ENCODE results near the gene GCC1.

The GCC1 gene

GRCh38 chr7:127535546-127536393, 49.6 kb downstream of the GCC1 start:
- no peak for DNase-seq

GRCh38 chr7:127534636-127535035, 50.8 kb downstream of the GCC1 start:
- no peak for DNase-seq

- no peak for DNase-seq
Measured at GRCh38 chr7:127532736-127533135, 52.7 kb downstream of the GCC1 start.

- no peak for DNase-seq
Measured at GRCh38 chr7:127532151-127532550, 53.2 kb downstream of the GCC1 start.

All from stimulated activated CD4-positive, alpha-beta T cell treated with anti-CD3 and anti-CD28 coated beads, Interleukin-1b, Interleukin-23, amount 100 ng/mL, for 48 hours (primary cell).